ENCODE data around the gene MRFAP1.
A peak's percentile ranks its signal among the peaks of the same experiment; 100 is the strongest.

- TF ChIP-seq E4F1 (IDR thresholded peaks at IDR 0.05; ENCODE audit: borderline replicate concordance, partially characterized antibody) (no peak), POLR2A (IDR thresholded peaks at IDR 0.05; ENCODE audit: low read depth, low read length) (0 out of 2 replicates have a peak, but pooled peaks have one; percentile 21), SREBF2 (IDR thresholded peaks at IDR 0.05; ENCODE audit: low read length) (no peak), EP300 (IDR thresholded peaks at IDR 0.05; ENCODE audit: borderline replicate concordance in 1 of 2, control insufficient read depth in 1 of 2, low read depth in 2 of 2, low read length in 2 of 2) (no peak), GABPA (IDR thresholded peaks at IDR 0.05; ENCODE audit: low read depth) (no peak), ZSCAN29 (IDR thresholded peaks at IDR 0.05) (no peak), CTCF (IDR thresholded peaks at IDR 0.05 in 2 of 3, conservative IDR thresholded peaks at IDR 0.05 in 1 of 3; ENCODE audit: control insufficient read depth in 2 of 3, extremely low read depth in 1 of 3, insufficient read depth in 1 of 3, low read depth in 3 of 3, low read length in 3 of 3) (no peak)
These were observed 45.6 kb upstream of the MRFAP1 start for GRCh38 chr4:6594826-6595355.

Data from GM12878 (cell line).